T-helper 9 cell (primary cell): ENCODE data around the gene CHURC1.
"Not testable (repeated sequence)": the region's sequence is repeated elsewhere in the genome, so short reads cannot be mapped to it uniquely, and the experiment has no call there.

ENCODE experiments used
- DNase-seq: peaks from one replicate; pipeline ENCODE4 v3.0.0-alpha.2; 2020

Gene CHURC1

DNA sequence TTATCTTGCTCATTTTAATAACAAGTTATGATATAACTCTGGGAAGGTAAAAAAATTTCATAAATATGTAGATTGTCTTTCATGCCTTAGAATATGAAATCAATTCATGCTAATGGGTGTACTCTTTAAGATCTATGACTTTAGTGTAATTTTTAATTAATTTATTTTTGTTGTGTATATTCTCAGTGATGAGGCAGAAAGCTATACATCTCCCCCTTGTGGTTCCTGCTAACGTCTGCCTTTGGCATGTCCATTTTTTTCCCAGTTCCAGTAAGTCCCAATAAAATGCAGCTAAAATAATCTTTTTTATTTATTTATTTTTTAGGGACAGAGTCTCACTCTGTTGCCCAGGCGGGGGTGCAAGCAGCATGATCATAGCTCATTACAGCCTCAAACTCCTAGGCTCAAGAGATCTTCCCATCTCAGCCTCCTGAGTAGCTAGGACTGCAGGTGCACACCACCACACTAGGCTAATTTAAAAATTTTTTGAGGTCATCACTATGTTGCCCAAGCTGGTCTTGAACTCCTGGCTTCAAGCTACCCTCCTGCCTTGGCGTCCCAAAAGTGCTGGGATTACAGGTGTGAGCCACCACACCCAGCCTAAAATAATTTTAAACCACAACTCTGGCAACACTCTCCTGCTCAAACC lies 3.3 kb upstream of the CHURC1 start:
- no peak for DNase-seq

- no peak for DNase-seq
These were observed 2.0 kb upstream of the CHURC1 start for GRCh38 chr14:64912261-64912660.

GRCh38 chr14:64913477-64913876 lies 778 bp upstream of the CHURC1 start:
- not testable (repeated sequence) for DNase-seq

GRCh38 chr14:64915029-64915424 lies 772 bp downstream of the CHURC1 start:
- DNase-seq = no peak

GRCh38 chr14:64915797-64916196 lies 1.5 kb downstream of the CHURC1 start:
- no peak for DNase-seq

- DNase-seq = no peak
These were observed 4.0 kb downstream of the CHURC1 start for GRCh38 chr14:64918216-64918615.

DNA sequence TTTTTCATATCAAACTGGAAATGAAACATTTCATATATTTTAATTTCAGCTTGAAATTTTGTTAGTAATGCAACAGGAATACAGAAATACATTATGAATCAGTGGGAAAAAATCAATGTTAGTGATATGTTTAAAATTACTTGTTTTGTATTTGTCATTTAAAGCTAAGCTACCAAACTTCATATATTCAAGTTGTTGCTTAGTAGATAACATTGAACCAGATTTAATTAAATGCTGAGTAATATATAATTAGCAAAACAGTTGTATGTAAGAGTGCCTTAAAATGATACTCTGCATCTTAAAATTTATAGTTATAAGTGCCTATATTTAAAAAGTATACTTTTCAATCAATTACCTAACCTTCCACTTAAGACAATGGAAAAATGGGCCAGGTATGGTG lies 5.0 kb downstream of the CHURC1 start:
- DNase-seq = no peak

DNA sequence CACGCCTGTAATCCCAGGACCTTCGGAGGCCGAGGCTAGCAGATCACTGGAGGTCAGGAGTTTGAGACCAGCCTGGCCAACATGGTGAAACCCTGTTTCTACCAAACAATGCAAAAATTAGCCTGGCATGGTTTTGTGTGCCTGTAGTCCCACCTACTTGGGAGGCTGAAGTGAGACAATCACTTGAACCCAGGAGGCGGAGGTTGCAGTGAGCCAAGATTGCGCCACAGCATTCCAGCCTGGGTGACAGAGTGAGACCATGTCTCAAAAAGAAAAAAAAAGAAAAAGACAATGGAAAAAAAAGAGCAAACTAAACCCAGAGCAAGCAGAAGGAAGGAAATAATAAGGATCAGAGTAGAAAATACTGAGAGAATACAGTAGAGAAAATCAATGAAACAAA lies 5.4 kb downstream of the CHURC1 start:
- no peak for DNase-seq

GRCh38 chr14:64920465-64920864 lies 6.2 kb downstream of the CHURC1 start:
- DNase-seq = no peak

- no peak for DNase-seq
These were observed 8.8 kb downstream of the CHURC1 start for GRCh38 chr14:64923015-64923414.

- DNase-seq = no peak
These were observed 12.2 kb downstream of the CHURC1 start for GRCh38 chr14:64926398-64926995.

- no peak for DNase-seq
These were observed 12.8 kb downstream of the CHURC1 start for GRCh38 chr14:64927031-64927430.

DNA sequence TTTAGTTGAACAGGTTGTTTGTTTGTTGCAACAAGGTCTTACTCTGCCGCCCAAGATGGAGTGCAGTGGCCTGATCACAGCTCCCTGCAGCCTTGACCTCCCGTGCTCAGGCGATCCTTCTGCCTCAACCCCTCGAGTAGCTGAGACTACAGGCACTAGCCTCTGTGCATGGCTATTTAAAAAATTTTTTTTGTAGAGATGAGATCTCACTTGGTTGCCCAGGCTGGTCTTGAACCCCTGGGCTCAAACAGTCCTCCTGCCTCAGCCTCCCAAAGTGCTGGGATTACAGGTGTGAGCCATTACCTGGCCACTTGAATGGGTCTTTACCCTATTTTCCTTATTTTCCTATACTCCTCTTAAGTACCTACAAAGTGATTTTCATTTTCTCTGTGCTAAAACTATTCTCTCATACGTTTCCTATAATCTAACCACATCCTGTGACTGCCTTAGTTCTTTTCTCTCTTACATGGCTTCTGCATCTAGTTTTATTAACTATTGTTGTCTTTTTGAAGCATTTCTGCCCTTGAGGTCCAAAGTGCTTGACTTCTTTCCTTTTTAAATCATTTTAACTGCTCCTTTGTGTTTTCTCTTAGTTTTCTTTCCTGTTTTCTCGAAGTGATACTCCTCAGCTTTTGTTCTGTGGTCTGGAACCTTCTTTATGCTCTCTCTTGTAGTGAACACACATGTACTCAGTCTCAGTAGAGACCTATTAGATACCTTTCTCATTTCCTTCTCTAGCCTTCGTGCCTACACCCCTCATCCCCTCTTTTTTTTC lies 14.2 kb downstream of the CHURC1 start:
- DNase-seq = no peak

DNA sequence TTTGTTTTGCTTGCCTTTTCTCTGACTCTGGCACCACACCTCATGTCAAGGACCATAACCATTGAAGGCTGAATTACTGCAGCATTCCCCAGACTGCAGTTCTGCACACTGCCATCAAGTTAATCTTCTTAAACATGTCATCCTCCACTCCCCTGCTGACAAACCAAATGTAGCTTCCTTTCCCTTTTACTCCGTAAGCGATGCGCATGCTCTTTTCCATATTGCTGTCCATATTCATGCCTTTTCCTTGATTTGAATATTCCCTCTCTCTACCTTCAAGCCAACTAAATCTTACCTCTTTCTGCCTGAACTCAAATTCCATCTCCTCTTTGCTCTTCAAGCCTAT lies 14.7 kb downstream of the CHURC1 start:
- DNase-seq = no peak

DNA sequence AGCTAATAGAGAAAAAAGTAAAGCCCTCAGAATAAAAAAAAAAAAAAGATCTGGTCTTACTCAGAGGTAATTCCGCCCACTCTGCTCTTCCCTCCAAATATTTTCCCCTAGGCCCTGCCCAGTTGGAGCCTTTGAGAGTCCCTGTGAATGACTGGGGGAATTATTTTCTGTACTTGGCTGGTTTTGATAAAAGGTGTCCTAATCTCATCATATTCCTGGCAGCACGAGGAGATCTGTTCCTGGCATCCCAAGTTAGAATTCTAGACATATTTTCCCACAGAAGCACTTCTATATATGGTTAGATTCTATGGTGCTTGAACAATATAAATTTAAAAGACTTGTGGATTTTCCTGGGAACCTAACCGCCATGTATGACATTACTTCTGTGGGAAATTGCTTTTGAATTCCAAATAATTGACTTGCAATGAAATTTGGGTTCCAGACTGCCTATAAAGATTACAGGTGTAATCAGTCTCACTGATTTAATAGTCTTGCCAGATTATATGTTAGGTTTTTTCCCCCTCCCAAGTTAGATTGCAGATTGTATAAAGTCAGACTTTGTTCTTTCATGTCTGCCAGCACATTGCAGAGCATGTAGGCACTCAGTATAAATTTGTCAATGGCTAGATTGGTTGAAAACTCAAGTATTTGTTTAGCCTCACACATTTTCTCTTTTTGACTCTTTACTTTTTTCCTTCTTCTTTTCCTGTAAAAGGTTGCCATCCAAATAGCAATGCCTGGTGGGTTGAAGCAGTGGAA lies 16.0 kb downstream of the CHURC1 start:
- DNase-seq = no peak

DNA sequence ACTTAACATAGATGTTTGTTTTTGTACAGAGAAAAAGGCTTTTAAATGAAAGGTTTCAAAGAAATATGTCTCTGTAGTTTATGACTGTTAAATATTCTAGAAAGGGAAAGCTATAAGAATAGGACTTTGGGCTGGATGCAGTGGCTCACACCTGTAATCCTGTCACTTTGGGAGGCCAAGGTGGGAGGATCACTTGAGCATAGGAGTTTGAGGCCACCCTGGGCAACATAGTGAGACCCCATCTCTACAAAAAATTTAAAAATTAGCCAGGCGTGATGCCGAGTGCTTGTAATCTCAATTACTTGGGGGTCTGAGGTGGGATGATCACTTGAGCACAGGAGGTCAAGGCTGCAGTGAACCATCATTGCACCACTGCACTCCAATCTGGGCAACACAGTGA lies 16.9 kb downstream of the CHURC1 start:
- no peak for DNase-seq

- DNase-seq = no peak
These were observed 18.0 kb downstream of the CHURC1 start for GRCh38 chr14:64932231-64932630.

- no peak for DNase-seq
These were observed 20.2 kb downstream of the CHURC1 start for GRCh38 chr14:64934338-64934929.

- no peak for DNase-seq
These were observed 21.3 kb downstream of the CHURC1 start for GRCh38 chr14:64935508-64935907.

DNA sequence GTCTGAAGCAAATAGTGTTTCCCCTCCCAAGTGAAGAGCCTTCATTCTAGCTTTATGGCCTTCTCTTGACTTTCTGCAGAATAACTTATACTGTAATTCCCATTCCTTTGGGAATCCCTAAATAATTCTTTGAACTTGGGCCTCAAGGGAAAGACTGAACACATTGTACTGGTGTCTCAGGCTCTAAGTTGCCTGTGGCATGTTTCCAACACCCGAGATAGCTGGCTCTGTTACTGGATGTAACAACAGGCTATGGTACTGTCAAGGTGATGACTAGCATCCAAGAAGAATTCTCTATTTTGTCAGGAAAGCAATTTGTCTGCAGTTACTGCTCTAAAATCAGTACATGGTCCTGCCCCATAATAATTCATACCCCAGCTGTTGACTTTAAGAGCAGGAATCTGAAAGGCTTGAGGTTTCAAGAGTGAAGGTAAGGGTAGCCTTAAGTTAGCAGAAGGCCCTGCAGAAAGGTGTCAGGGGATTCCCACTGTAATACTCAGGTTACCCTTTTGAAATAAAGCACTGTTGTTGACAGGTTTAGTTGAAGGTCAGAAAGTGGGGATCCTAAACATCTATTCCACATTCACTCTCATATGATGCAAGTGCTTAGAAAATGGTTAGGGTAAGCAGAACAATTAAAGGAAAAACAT lies 23.0 kb downstream of the CHURC1 start:
- DNase-seq = no peak

GRCh38 chr14:64937821-64938193 lies 23.6 kb downstream of the CHURC1 start:
- DNase-seq = no peak

- DNase-seq = no peak
These were observed 24.9 kb downstream of the CHURC1 start for GRCh38 chr14:64938972-64939816.
